Brain pericyte (primary cell): ENCODE data around the gene SPO11.

Experiments used
- DNase-seq: peaks from one replicate; pipeline ENCODE4 v3.0.0-alpha.2; 2012; ENCODE audit warnings: low read depth, low spot score

The SPO11 gene

DNA sequence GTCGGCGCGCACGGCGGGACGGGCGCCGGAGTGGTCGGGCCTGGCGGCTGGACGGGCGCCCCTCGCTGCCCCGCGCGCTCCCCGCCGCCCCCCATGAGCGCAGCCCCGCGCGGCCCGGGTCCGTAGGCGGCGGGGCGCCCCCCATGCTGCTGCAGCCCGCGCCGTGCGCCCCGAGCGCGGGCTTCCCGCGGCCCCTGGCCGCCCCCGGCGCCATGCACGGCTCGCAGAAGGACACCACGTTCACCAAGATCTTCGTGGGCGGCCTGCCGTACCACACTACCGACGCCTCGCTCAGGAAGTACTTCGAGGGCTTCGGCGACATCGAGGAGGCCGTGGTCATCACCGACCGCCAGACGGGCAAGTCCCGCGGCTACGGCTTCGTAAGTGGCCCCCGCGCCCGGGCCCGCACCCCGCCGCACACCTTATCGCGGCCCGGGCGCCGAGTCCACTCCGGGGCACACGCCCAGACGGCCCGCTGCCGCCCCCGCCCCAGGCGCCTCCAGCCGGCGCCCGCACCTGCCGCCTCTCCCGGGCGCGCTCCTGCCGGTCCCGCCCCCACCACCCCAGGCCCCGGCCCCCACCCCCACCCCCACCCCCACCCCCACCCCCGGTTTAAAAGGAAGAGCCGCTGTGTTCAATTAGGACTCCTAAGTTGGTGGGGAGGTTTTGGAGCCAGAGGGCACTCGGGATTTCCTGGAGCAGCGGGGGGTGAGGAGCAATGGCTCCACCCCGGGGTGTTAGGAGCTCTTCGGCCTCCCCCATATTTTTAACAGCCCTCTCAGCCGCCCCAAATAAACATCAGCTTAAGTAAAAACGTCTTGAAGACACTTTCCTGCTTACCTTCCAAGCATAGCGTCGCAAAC, 62.1 kb downstream of the SPO11 start:
- DNase-seq, result no peak

DNA sequence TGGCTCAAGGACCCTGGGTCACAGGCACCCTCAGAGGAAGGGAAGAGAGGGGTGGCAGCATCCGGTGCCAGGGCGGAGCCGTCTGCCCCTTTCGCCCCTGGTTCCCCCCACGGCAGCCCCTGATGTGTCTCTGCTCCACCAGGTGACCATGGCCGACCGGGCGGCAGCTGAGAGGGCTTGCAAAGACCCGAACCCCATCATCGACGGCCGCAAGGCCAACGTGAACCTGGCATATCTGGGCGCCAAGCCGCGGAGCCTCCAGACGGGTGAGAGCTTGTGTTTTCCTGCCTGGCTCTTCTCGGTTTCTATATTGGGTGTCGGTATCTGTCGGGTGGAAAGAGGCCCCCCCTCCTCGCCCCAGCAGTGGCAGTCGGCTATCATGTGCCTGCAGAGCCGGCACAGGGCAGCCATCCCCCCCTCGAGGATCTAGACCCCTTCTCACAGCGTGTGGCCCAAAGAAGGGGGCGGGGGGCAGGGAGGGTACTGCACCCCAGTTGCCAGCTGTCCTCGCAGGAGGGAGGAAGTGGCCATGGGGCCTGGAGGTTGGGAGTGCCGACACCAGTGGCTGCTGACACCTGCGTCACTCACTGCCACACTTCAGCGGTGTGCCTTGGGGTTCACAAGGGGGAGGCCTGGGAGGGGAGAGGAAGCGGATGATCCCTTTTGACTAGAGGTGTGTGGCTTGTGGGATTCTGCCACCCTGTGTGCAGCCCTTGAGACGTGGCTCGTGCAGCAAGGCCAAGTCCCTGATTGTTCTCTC, 63.1 kb downstream of the SPO11 start:
- no peak for DNase-seq
